Measurements from ENCODE around the gene HHATL. TPM values are rescaled to one million over a fixed set of nuclear protein-coding genes. Genes with fewer than 3 reads are reported as not detected.
A peak's percentile ranks its signal among the peaks of the same experiment; 100 is the strongest.

The HHATL gene
- polyA plus RNA-seq, 4 donors = 0.13 to 5.4 (median 1.2) TPM

- WGBS, 3 donors = 49 to 77% (median 68%) methylated on average over 1 of the region's 1 CpG
- no peaks in the 10 kb centered on the region for H3K9me3 ChIP-seq (ENCODE audit: control insufficient read depth in 2 of 2, insufficient read depth in 1 of 2, low read depth in 1 of 2, low read length in 1 of 2)
- no peak overlapping the region for H3K4me3 ChIP-seq (ENCODE audit: low read depth in 1 of 3, low read length in 3 of 3)
- no peaks in the 10 kb centered on the region for H3K36me3 ChIP-seq (ENCODE audit: control insufficient read depth in 3 of 3, insufficient read depth in 2 of 3, low read depth in 1 of 3, low read length in 3 of 3)
- no peak overlapping the region for H3K27ac ChIP-seq (ENCODE audit: low read depth in 1 of 3, low read length in 2 of 3)
- FAIRE-seq (no peak), DNase-seq (no peak)
- H3K4me1 ChIP-seq (ENCODE audit: control insufficient read depth in 3 of 3, insufficient read depth in 2 of 3, low read depth in 1 of 3, low read length in 2 of 3) = no peaks in the 10 kb centered on the region
- H3K27me3 ChIP-seq (ENCODE audit: control insufficient read depth in 3 of 3, insufficient read depth in 3 of 3, low read length in 3 of 3) = peaks cover 0 to 2% (median 0%) of the 10 kb centered on the region in 3 donors
Observed at GRCh38 chr3:42721690-42722089, 19.1 kb upstream of the HHATL start.

GRCh38 chr3:42720126-42720525 lies 17.5 kb upstream of the HHATL start:
- no peaks in the 10 kb centered on the region for H3K4me1 ChIP-seq (ENCODE audit: control insufficient read depth in 3 of 3, insufficient read depth in 2 of 3, low read depth in 1 of 3, low read length in 2 of 3)
- FAIRE-seq (no peak), DNase-seq (no peak)
- H3K27ac ChIP-seq (ENCODE audit: low read depth in 1 of 3, low read length in 2 of 3) = no peak overlapping the region
- peaks cover 0 to 2% (median 0%) of the 10 kb centered on the region in 3 donors for H3K27me3 ChIP-seq (ENCODE audit: control insufficient read depth in 3 of 3, insufficient read depth in 3 of 3, low read length in 3 of 3)
- H3K4me3 ChIP-seq (ENCODE audit: low read depth in 1 of 3, low read length in 3 of 3) = no peak overlapping the region
- H3K9me3 ChIP-seq (ENCODE audit: control insufficient read depth in 2 of 2, insufficient read depth in 1 of 2, low read depth in 1 of 2, low read length in 1 of 2) = no peaks in the 10 kb centered on the region
- H3K36me3 ChIP-seq (ENCODE audit: control insufficient read depth in 3 of 3, insufficient read depth in 2 of 3, low read depth in 1 of 3, low read length in 3 of 3) = no peaks in the 10 kb centered on the region
- 76 to 89% (median 79%) methylated on average over 4 of the region's 4 CpGs for WGBS, 3 donors

GRCh38 chr3:42719002-42719401 lies 16.4 kb upstream of the HHATL start:
- Histone ChIP-seq H3K9me3 (ENCODE audit: control insufficient read depth in 2 of 2, insufficient read depth in 1 of 2, low read depth in 1 of 2, low read length in 1 of 2) (no peaks in the 10 kb centered on the region), H3K36me3 (ENCODE audit: control insufficient read depth in 3 of 3, insufficient read depth in 2 of 3, low read depth in 1 of 3, low read length in 3 of 3) (no peaks in the 10 kb centered on the region), H3K27ac (ENCODE audit: low read depth in 1 of 3, low read length in 2 of 3) (no peak overlapping the region), H3K4me3 (ENCODE audit: low read depth in 1 of 3, low read length in 3 of 3) (no peak overlapping the region), H3K27me3 (ENCODE audit: control insufficient read depth in 3 of 3, insufficient read depth in 3 of 3, low read length in 3 of 3) (peaks cover 0 to 2% (median 0%) of the 10 kb centered on the region in 3 donors), H3K4me1 (ENCODE audit: control insufficient read depth in 3 of 3, insufficient read depth in 2 of 3, low read depth in 1 of 3, low read length in 2 of 3) (no peaks in the 10 kb centered on the region)
- no peak for DNase-seq
- WGBS, 3 donors = 78 to 93% (median 90%) methylated on average over 6 of the region's 6 CpGs
- no peak for FAIRE-seq

- FAIRE-seq (no peak), DNase-seq (no peak)
- H3K4me3 ChIP-seq (ENCODE audit: low read depth in 1 of 3, low read length in 3 of 3) = no peak overlapping the region
- no peaks in the 10 kb centered on the region for H3K36me3 ChIP-seq (ENCODE audit: control insufficient read depth in 3 of 3, insufficient read depth in 2 of 3, low read depth in 1 of 3, low read length in 3 of 3)
- WGBS, 3 donors = 81 to 84% (median 84%) methylated on average over 5 of the region's 5 CpGs
- H3K9me3 ChIP-seq (ENCODE audit: control insufficient read depth in 2 of 2, insufficient read depth in 1 of 2, low read depth in 1 of 2, low read length in 1 of 2) = no peaks in the 10 kb centered on the region
- no peaks in the 10 kb centered on the region for H3K4me1 ChIP-seq (ENCODE audit: control insufficient read depth in 3 of 3, insufficient read depth in 2 of 3, low read depth in 1 of 3, low read length in 2 of 3)
- no peak overlapping the region for H3K27ac ChIP-seq (ENCODE audit: low read depth in 1 of 3, low read length in 2 of 3)
- H3K27me3 ChIP-seq (ENCODE audit: control insufficient read depth in 3 of 3, insufficient read depth in 3 of 3, low read length in 3 of 3) = peaks cover 0 to 2% (median 0%) of the 10 kb centered on the region in 3 donors
Observed at GRCh38 chr3:42718338-42718737, 15.7 kb upstream of the HHATL start.

- H3K27ac ChIP-seq (ENCODE audit: low read depth in 1 of 3, low read length in 2 of 3) = no peak overlapping the region
- WGBS, 3 donors = 87 to 91% (median 89%) methylated on average over 6 of the region's 6 CpGs
- H3K27me3 ChIP-seq (ENCODE audit: control insufficient read depth in 3 of 3, insufficient read depth in 3 of 3, low read length in 3 of 3) = peaks cover 0 to 2% (median 0%) of the 10 kb centered on the region in 3 donors
- no peaks in the 10 kb centered on the region for H3K9me3 ChIP-seq (ENCODE audit: control insufficient read depth in 2 of 2, insufficient read depth in 1 of 2, low read depth in 1 of 2, low read length in 1 of 2)
- H3K4me3 ChIP-seq (ENCODE audit: low read depth in 1 of 3, low read length in 3 of 3) = no peak overlapping the region
- no peaks in the 10 kb centered on the region for H3K4me1 ChIP-seq (ENCODE audit: control insufficient read depth in 3 of 3, insufficient read depth in 2 of 3, low read depth in 1 of 3, low read length in 2 of 3)
- no peak for FAIRE-seq
- H3K36me3 ChIP-seq (ENCODE audit: control insufficient read depth in 3 of 3, insufficient read depth in 2 of 3, low read depth in 1 of 3, low read length in 3 of 3) = no peaks in the 10 kb centered on the region
- no peak for DNase-seq
Observed at GRCh38 chr3:42717306-42717705, 14.7 kb upstream of the HHATL start.

GRCh38 chr3:42714171-42714852 lies 11.7 kb upstream of the HHATL start:
- H3K36me3 ChIP-seq (ENCODE audit: control insufficient read depth in 3 of 3, insufficient read depth in 2 of 3, low read depth in 1 of 3, low read length in 3 of 3) = no peaks in the 10 kb centered on the region
- H3K4me3 ChIP-seq (ENCODE audit: low read depth in 1 of 3, low read length in 3 of 3) = no peak overlapping the region
- no peaks in the 10 kb centered on the region for H3K9me3 ChIP-seq (ENCODE audit: control insufficient read depth in 2 of 2, insufficient read depth in 1 of 2, low read depth in 1 of 2, low read length in 1 of 2)
- H3K4me1 ChIP-seq (ENCODE audit: control insufficient read depth in 3 of 3, insufficient read depth in 2 of 3, low read depth in 1 of 3, low read length in 2 of 3) = no peaks in the 10 kb centered on the region
- WGBS, 3 donors = 17 to 59% (median 45%) methylated on average over 4 of the region's 4 CpGs
- FAIRE-seq = no peak
- H3K27ac ChIP-seq (ENCODE audit: low read depth in 1 of 3, low read length in 2 of 3) = no peak overlapping the region
- peaks cover 0 to 2% (median 0%) of the 10 kb centered on the region in 3 donors for H3K27me3 ChIP-seq (ENCODE audit: control insufficient read depth in 3 of 3, insufficient read depth in 3 of 3, low read length in 3 of 3)
- peak; percentile 25 to 56 for DNase-seq

GRCh38 chr3:42713747-42714146 lies 11.1 kb upstream of the HHATL start:
- Histone ChIP-seq H3K4me3 (ENCODE audit: low read depth in 1 of 3, low read length in 3 of 3) (no peak overlapping the region), H3K36me3 (ENCODE audit: control insufficient read depth in 3 of 3, insufficient read depth in 2 of 3, low read depth in 1 of 3, low read length in 3 of 3) (no peaks in the 10 kb centered on the region), H3K9me3 (ENCODE audit: control insufficient read depth in 2 of 2, insufficient read depth in 1 of 2, low read depth in 1 of 2, low read length in 1 of 2) (no peaks in the 10 kb centered on the region), H3K4me1 (ENCODE audit: control insufficient read depth in 3 of 3, insufficient read depth in 2 of 3, low read depth in 1 of 3, low read length in 2 of 3) (no peaks in the 10 kb centered on the region), H3K27me3 (ENCODE audit: control insufficient read depth in 3 of 3, insufficient read depth in 3 of 3, low read length in 3 of 3) (peaks cover 0 to 2% (median 0%) of the 10 kb centered on the region in 3 donors), H3K27ac (ENCODE audit: low read depth in 1 of 3, low read length in 2 of 3) (no peak overlapping the region)
- WGBS, 3 donors = 68 to 83% (median 78%) methylated on average over 2 of the region's 2 CpGs
- FAIRE-seq = no peak
- no peak for DNase-seq

- H3K9me3 ChIP-seq (ENCODE audit: control insufficient read depth in 2 of 2, insufficient read depth in 1 of 2, low read depth in 1 of 2, low read length in 1 of 2) = no peaks in the 10 kb centered on the region
- WGBS, 3 donors = 83 to 90% (median 84%) methylated on average over 5 of the region's 5 CpGs
- FAIRE-seq (no peak), DNase-seq (no peak)
- H3K27ac ChIP-seq (ENCODE audit: low read depth in 1 of 3, low read length in 2 of 3) = no peak overlapping the region
- peaks cover 0 to 2% (median 0%) of the 10 kb centered on the region in 3 donors for H3K27me3 ChIP-seq (ENCODE audit: control insufficient read depth in 3 of 3, insufficient read depth in 3 of 3, low read length in 3 of 3)
- no peaks in the 10 kb centered on the region for H3K4me1 ChIP-seq (ENCODE audit: control insufficient read depth in 3 of 3, insufficient read depth in 2 of 3, low read depth in 1 of 3, low read length in 2 of 3)
- no peak overlapping the region for H3K4me3 ChIP-seq (ENCODE audit: low read depth in 1 of 3, low read length in 3 of 3)
- H3K36me3 ChIP-seq (ENCODE audit: control insufficient read depth in 3 of 3, insufficient read depth in 2 of 3, low read depth in 1 of 3, low read length in 3 of 3) = no peaks in the 10 kb centered on the region
Observed at GRCh38 chr3:42712688-42713372, 10.2 kb upstream of the HHATL start.

All from small intestine (tissue), 7 donors.